DMS53 (cell line): ENCODE measurements around the gene PIK3C2A.

Experiments
- DNase-seq: peaks from one replicate; lab custom pipeline; 2025; lab: John Stamatoyannopoulos, UW

The PIK3C2A gene

GRCh38 chr11:17161515-17161914 is 46.3 kb downstream of the PIK3C2A start:
- no peak for DNase-seq

- no peak for DNase-seq
Observed at GRCh38 chr11:17159441-17159840, 48.3 kb downstream of the PIK3C2A start.
